HuH-7.5 (cell line): ENCODE measurements around the gene ZBTB25.
A peak's percentile ranks its signal among the peaks of the same experiment; 100 is the strongest.

ENCODE experiments used
- DNase-seq: peaks from one replicate; pipeline ENCODE4 v3.0.0; 2011; ENCODE audit warnings: low spot score

ZBTB25 gene

GRCh38 chr14:64475585-64476273 is 27.9 kb downstream of the ZBTB25 start:
- DNase-seq, result no peak

- DNase-seq, result no peak
Measured at GRCh38 chr14:64474698-64475097, 28.9 kb downstream of the ZBTB25 start.

DNA sequence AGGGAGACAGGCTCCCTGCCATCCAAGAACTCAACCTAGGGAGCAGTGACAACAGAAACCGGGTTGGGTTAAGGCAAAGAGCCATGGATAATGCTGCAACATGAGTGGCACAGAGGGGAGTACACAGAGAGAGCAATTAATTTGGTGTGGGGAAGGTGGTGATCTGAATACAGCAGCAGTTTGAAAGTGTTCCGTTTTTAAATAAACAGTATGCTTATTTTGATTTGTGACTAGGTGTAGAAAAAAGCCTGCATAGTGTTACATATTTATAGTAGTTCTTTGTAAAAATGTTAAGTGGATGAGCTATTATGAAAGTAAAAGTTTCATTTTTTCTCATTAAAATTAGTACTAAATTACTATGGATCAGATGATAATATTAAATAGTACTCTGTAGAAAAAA is 29.6 kb downstream of the ZBTB25 start:
- DNase-seq, result no peak

- no peak for DNase-seq
Measured at GRCh38 chr14:64468451-64468850, 35.2 kb downstream of the ZBTB25 start.

- DNase-seq, result no peak
Measured at GRCh38 chr14:64467566-64467965, 36.1 kb downstream of the ZBTB25 start.

- no peak for DNase-seq
Measured at GRCh38 chr14:64467101-64467500, 36.5 kb downstream of the ZBTB25 start.

DNA sequence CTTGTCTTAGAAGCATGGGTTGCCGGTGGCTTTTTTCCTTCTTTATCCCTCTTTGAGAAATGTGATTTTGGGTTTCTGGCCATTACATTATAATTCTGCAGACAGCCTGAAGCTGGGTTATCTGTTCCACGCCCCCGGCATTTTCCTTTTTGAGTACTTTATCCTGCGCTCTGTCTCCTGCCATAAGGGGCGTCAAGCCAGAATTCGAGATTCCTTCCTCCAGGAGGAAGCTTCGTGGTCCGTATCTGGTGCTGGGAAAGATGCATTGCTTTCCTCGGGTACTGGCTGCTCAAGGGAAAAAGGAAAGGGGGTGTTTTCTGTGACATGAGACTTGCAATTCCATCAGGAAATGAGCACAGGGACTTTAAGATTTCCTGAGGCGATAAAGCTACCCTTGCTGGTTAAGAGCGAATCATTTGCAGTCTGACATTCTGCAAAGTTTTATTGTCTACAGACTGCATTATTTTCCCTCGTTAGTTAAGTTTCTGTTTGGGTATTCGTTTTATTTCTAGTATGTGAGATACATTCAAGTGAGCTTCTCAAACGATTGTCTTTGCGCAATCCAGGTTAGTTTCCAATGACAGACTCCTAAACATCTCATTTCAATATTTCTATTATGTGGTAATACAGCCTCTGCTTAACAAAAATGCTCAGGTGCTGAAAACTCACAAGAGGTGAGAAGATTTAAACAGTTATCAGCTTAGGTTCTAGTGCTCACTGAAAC is 37.6 kb downstream of the ZBTB25 start:
- peak; percentile 14 for DNase-seq

DNA sequence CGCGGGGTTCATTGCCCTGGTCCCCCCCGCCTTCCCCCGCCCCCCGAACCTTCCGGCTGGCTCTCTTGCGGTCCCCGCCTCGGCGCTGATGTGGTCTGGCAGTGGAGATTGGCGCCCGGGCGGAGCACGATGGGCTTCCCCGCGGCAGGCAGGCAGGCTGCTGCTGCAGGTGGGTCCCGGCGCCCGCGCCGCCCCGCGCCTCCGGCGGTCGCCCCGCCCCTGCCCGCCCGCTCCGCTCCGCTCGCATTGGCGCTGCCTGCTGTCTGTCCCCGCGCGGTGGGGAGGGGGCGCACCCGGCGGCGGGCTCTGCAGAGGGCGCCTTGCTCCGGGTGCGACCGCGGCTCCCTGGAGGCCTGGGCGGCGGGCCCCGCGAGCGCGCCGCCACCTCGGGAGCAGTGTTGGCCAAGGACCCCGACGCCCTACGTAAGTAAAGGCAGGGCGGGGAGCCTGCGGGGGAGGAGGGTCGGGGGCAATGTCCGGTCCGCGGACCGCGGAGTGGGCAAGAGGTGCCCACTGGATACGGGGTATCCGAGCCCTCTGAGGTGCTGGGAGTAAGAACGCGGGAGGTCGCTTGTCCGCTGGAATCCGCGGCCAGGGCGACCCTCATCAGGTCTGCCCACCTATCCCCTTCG is 38.3 kb downstream of the ZBTB25 start, which contains the start of gene AKAP5:
AKAP5 (plus strand) TSS at position 309 of the 632 bp plus-strand sequence. CDS start 2,896 bp downstream, outside the sequence.
- DNase-seq, result peak; percentile 55

DNA sequence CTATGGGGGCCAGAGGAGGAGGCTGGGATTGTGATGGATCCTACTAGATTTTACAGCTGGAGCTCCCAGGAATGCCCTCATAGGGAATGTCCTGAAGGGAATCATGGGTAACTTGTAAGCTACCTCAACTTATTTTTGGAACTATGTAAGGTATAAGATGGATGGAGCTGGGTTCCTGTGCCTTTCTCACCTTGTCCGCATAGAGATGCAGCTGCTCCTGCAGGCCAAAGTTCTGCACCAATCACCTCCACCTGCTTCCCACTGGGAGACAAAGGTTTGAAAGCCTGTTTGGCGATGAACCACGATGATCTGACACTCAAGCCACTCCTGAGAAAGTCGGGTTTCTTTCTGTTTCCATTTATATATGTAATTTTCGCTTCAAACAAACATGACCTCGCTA is 39.0 kb downstream of the ZBTB25 start:
- peak; percentile 15 for DNase-seq

- no peak for DNase-seq
Measured at GRCh38 chr14:64463873-64464272, 39.8 kb downstream of the ZBTB25 start.

DNA sequence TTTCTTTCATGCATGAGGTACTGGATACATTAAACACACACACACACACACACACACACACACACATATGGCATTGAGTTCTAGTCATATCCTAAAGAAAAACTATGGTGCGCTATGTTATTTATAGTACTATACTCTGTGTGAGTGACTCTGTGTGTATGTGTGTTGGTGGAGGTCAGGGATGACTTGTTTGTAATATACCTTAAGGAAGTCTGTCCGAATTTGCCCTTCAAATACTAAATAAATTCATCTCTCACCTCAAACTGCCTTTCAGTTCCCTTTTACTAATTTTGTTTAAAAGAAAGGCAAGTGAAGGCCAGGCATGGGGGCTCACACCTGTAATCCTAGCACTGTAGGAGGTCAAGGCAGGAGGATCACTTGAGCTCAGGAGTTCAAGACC is 40.4 kb downstream of the ZBTB25 start:
- DNase-seq, result no peak

DNA sequence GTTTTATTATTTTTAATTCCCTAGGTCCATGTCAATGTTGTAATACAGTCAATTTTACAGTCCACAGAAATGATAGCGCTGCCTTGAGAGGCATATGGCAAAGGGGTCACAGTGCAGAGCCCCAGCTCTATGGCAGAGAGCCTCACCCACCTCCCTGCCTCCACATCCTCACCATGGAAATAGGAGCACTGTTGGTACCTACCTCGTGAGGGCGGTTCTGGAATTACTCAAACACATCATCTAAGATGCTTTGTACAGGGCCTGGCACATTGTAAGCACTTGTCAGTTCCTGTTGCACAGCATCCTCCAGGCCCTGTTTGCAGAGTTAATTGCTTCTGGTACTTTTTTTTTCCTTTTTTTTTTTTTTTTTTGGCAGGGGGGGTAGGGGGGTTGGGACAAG is 42.4 kb downstream of the ZBTB25 start:
- no peak for DNase-seq

- no peak for DNase-seq
Measured at GRCh38 chr14:64459405-64460136, 44.1 kb downstream of the ZBTB25 start.

DNA sequence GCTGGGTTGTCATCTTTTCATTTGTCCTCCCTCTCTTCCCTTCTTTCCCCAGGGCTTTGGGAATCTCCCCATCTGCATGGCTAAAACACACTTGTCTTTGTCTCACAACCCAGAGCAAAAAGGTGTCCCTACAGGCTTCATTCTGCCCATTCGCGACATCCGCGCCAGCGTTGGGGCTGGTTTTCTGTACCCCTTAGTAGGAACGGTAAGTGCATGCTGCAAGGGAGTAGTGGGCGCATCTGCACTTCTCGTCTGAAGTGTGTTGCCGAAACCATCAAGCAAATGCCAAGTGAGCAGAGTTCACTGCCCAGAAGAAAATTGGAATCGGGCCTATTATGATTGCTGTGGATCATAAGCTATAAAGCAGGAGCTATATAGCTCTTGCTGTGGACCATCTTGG is 49.0 kb downstream of the ZBTB25 start:
- DNase-seq, result no peak

DNA sequence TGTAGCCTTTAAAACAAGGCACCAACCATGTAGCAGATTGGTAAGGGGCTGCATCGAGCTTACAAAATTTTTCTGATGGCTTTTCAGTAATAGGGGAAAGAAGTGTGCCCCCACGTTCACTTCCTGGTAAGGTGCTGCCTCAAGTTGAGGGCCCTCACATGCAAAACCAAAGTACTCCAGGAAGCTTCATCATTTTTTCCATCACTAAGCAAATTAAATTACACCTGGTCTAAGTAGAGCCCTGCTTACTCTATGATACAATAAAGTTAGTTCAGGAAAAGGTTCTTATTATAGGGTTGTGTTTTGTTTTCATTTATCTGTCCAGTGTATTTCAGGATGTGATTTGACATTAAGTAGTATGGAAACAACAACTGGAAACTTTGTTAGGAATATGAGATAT is 53.4 kb downstream of the ZBTB25 start:
- no peak for DNase-seq

DNA sequence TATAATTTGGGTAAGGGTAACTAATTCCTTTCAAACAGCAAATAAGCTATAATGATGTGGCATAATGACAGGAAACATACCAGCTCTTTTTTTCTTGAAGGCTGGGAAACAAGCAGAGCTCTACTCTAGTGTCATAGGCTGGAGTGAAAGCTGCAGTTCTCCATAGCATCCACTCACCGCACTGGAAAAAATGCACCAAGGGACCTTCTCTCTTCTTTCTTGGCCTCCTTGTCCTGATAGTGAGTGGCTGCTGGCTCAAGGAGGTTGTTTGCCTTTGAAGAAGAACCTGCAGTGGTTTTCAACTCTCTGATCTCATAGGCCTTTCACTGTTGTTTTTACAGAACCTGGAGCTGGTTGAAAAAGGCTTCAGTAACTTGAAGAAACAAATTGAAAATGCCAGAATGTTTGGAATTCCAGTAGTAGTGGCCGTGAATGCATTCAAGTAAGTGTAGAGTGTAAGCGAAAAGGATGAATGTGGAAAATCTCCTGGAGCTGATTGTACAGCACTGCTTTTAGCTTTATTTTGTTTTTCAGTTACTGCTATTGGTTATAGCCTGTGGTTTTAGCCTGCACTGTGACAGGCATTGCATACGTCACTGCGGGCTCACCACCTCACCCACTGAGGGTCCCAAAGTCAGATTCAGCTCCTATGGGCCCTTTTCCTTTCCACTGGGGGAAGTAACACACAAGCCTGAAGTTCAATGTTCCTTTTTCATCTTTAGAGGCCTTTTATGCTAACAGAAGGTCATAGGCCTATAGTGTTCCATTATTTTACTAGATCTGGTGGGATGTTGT is 55.6 kb downstream of the ZBTB25 start:
- DNase-seq, result no peak

GRCh38 chr14:64444984-64445845 is 58.4 kb downstream of the ZBTB25 start:
- no peak for DNase-seq

GRCh38 chr14:64444140-64444539 is 59.5 kb downstream of the ZBTB25 start:
- DNase-seq, result no peak

GRCh38 chr14:64442300-64442988 is 61.2 kb downstream of the ZBTB25 start:
- DNase-seq, result no peak

GRCh38 chr14:64440494-64440893 is 63.1 kb downstream of the ZBTB25 start:
- DNase-seq, result no peak
